DND-41 (cell line): ENCODE data around the gene TCL1B.

Experiments
- EZH2 ChIP-seq: IDR thresholded peaks from 3 replicates; pipeline ENCODE4 v1.6.1; 2012; ENCODE audit warnings: borderline replicate concordance, low read depth, mild to moderate bottlenecking, moderate library complexity, low read length, inconsistent platforms; ENCODE audit not compliant: severe bottlenecking
- TF ChIP-seq, protein P1 (sequence below): IDR thresholded peaks from 2 replicates; pipeline ENCODE4 v1.5.1; 2012; ENCODE audit warnings: borderline replicate concordance, low read length, moderate library complexity, mild to moderate bottlenecking; ENCODE audit not compliant: poor library complexity, severe bottlenecking; ENCODE audit errors: extremely low read depth

DNA sequence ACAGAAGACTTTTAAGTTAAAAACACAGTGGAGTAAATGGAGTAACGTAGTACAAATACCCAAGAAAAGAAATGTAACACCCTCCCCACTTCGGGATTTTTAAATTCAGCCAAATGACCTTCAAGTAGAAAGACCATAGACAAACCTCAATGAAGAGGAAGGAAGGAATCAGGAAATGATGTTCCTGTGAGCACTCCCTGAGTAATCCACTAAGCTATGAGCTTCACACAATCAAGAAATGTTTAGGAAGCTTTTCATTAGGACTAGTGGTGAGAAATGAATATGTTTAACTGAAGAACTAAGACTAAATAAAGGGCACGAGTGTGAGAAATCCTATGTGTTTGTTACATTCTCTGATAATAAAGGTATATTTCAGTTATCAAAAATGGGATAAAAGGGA is 17.6 kb downstream of the TCL1B start:
- TF ChIP-seq, protein P1, sequence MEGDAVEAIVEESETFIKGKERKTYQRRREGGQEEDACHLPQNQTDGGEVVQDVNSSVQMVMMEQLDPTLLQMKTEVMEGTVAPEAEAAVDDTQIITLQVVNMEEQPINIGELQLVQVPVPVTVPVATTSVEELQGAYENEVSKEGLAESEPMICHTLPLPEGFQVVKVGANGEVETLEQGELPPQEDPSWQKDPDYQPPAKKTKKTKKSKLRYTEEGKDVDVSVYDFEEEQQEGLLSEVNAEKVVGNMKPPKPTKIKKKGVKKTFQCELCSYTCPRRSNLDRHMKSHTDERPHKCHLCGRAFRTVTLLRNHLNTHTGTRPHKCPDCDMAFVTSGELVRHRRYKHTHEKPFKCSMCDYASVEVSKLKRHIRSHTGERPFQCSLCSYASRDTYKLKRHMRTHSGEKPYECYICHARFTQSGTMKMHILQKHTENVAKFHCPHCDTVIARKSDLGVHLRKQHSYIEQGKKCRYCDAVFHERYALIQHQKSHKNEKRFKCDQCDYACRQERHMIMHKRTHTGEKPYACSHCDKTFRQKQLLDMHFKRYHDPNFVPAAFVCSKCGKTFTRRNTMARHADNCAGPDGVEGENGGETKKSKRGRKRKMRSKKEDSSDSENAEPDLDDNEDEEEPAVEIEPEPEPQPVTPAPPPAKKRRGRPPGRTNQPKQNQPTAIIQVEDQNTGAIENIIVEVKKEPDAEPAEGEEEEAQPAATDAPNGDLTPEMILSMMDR: no peak
- TF ChIP-seq EZH2: no peak
